Activated B cell treated with CpG ODN at 0.5 μM for 24 hours (primary cell): ENCODE data around the gene PRR7. TPM values are rescaled to one million over a fixed set of nuclear protein-coding genes. Genes with fewer than 3 reads are reported as not detected.
A peak's percentile ranks its signal among the peaks of the same experiment; 100 is the strongest.

ENCODE experiments used
- ATAC-seq: fragments of 200-7000 bp; cut with Tn5 transposase; one replicate; pipeline ENCODE4 v1.10.0; 2021; ENCODE audit warnings: low read depth, mild to moderate bottlenecking, moderate library complexity
- CTCF ChIA-PET: fragments of 350-600 bp; sonication (Branson Sonifier 250); formaldehyde crosslinking; loops from one replicate; lab custom pipeline; 2021; ENCODE audit warnings: antibody characterized with exemption; lab: Charles Lee
- POLR2A ChIA-PET: fragments of 350-600 bp; sonication (Branson Sonifier 250); formaldehyde crosslinking; loops from one replicate; lab custom pipeline; 2021; ENCODE audit warnings: antibody characterized with exemption; lab: Charles Lee
- DNase-seq: peaks from one replicate; pipeline ENCODE4 v3.0.0; 2022
- H3K27ac Mint-ChIP-seq: one replicate; pipeline ENCODE4 v1.8.0; 2020; ENCODE audit warnings: mixed read lengths
- H3K27me3 Mint-ChIP-seq: one replicate; pipeline ENCODE4 v1.8.0; 2021; ENCODE audit warnings: mixed read lengths
- H3K36me3 Mint-ChIP-seq: one replicate; pipeline ENCODE4 v1.8.0; 2021; ENCODE audit warnings: low read depth, mixed read lengths
- H3K4me1 Mint-ChIP-seq: one replicate; pipeline ENCODE4 v1.8.0; 2021; ENCODE audit warnings: mixed read lengths
- H3K4me3 Mint-ChIP-seq: one replicate; pipeline ENCODE4 v1.8.0; 2020; ENCODE audit warnings: mild to moderate bottlenecking, mixed read lengths
- H3K9me3 Mint-ChIP-seq: one replicate; pipeline ENCODE4 v1.8.0; 2020; ENCODE audit warnings: mixed read lengths
- intact Hi-C: fragments of 100-400 bp; cut with micrococcal nuclease; formaldehyde crosslinking; loops from one replicate; pipeline ENCODE4 v1.15.1; 2024
- total RNA-seq: library from RNA; stranded (reverse); gene quantifications from 2 replicates; pipeline ENCODE4 v1.2.3, GENCODE V29; 2022
- TF ChIP-seq, protein P1 (sequence below): fragments of 200-600 bp; IDR thresholded peaks from one replicate; pipeline ENCODE4 v1.8.0; 2022; ENCODE audit warnings: antibody characterized with exemption, mild to moderate bottlenecking

PRR7 gene
- total RNA-seq, 1 donor from 2014 or later, result 3.2 TPM

DNA sequence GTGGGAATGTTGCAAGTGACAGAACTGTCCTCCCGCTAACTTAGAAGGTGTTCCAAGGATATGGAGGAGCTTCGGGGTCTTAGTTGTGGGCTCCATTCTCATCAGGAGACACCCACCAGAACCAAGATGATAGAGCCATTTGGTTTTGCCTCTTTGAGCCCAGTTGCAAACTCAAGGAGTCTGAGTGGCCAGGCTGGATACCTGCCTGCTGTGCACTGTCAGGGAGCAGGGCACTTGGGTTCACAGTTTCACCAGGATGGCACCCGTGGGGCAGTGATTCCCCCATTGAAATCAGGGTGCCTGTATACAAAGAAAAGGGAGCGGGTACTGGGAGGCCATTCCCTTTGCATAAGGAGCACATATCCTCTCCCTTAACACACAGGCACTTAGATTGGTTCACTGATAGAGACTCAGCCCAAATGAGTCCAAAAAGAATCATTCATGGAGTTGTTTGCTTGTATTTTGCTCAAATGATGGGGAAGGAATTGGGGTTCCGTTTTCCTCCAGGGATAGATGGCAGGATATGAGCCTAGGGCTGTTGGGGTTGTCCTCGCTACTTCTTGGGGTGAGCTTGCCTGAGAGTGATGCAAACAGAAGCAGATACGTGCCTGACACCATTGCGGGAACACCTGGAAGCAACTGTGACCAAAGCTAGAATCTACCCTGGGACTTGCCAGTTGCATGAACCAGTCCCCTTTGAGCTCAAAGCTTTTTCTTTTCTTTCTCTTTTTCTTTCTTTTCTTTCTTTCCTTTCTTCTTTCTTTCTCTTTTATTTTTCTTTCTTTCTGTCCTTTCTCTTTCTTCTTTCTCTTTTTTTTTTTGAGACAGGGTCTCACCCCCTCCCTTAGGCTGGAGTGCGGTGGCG, 1.3 kb upstream of the PRR7 start:
- peaks cover 24% of the 10 kb centered on the region for H3K36me3 Mint-ChIP-seq

DNA sequence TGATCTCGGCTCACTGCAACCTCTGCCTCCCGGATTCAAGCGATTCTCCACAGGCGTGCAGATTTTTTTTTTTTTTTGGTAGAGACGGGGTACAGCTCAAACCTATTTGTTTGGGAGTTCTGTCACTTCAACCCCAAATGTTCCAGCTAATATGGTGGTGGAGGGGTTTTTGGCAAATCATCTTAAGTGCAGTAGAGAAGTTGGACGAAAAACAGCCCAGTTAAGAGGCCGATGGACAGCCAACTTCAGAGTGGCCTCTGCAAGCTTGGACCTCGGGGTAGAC, 756 bp upstream of the PRR7 start:
- ATAC-seq (no peak), DNase-seq (no peak)
- Mint-ChIP-seq H3K27ac (peak overlapping the region; percentile 86), H3K9me3 (no peaks in the 10 kb centered on the region), H3K4me3 (peak overlapping the region; percentile 75), H3K4me1 (peaks cover 41% of the 10 kb centered on the region), H3K27me3 (no peaks in the 10 kb centered on the region), H3K36me3 (peaks cover 20% of the 10 kb centered on the region)
- intact Hi-C loops, result loop anchor here (1.0 to 2.0 kb wide), 3 partner anchors 15 to 41 kb away; partner anchors contain the start of gene GRK6
- POLR2A ChIA-PET, result interaction anchor here (1.5 to 11.5 kb wide), 4 partner anchors 9 to 53 kb away, joined by 5 to 296 read pairs (median 42); partner anchors contain the start of gene GRK6
- CTCF ChIA-PET, result interaction anchor here (1.0 to 13.5 kb wide), 5 partner anchors 15 to 136 kb away, joined by 3 to 293 read pairs (median 7); partner anchors contain the start of gene PFN3
- TF ChIP-seq, protein P1, sequence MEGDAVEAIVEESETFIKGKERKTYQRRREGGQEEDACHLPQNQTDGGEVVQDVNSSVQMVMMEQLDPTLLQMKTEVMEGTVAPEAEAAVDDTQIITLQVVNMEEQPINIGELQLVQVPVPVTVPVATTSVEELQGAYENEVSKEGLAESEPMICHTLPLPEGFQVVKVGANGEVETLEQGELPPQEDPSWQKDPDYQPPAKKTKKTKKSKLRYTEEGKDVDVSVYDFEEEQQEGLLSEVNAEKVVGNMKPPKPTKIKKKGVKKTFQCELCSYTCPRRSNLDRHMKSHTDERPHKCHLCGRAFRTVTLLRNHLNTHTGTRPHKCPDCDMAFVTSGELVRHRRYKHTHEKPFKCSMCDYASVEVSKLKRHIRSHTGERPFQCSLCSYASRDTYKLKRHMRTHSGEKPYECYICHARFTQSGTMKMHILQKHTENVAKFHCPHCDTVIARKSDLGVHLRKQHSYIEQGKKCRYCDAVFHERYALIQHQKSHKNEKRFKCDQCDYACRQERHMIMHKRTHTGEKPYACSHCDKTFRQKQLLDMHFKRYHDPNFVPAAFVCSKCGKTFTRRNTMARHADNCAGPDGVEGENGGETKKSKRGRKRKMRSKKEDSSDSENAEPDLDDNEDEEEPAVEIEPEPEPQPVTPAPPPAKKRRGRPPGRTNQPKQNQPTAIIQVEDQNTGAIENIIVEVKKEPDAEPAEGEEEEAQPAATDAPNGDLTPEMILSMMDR, result no peak

More for the DNA sequence above, 1.3 kb upstream of the PRR7 start:
- DNase-seq (no peak), ATAC-seq (no peak)
- Mint-ChIP-seq H3K4me1 (peaks cover 41% of the 10 kb centered on the region), H3K9me3 (no peaks in the 10 kb centered on the region), H3K27ac (peak overlapping the region; percentile 86), H3K4me3 (peak overlapping the region; percentile 75), H3K27me3 (no peaks in the 10 kb centered on the region)
- ChIA-PET POLR2A (interaction anchor here (0.7 to 11.5 kb wide), 6 partner anchors 9 to 52 kb away, joined by 3 to 296 read pairs (median 12); partner anchors contain the start of gene GRK6), CTCF (interaction anchor here (0.6 to 13.5 kb wide), 8 partner anchors 9 to 135 kb away, joined by 3 to 293 read pairs (median 4); partner anchors contain the start of gene PFN3)
- intact Hi-C loops, result no loop called here
- TF ChIP-seq, protein P1, result no peak

DNA sequence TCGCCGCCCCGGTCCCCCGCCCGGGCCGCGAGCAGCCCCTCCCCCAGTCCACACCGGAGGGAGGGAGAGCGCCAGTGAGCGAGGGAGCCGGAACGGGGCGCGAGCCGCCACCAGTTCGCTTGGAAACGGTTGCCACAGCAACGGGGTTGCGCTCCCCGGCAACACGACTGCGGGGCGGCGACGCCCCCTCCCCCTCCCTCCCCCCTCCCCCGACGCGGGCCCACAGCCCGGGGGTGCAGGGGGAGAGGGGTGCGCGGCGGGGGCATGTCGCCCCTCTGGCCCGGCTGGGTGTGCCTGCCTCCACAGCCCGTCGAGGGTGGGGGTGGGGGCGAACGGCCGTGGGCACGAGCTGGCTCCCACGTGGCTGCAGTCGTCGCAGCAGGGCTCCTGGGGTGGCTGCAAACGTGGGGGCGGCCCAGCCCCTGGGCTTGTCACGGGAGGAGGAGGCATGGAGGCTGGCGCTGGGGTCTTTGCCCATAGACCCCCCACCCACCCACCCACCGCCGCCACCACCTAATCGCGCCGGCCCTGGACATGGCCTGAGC, 524 bp downstream of the PRR7 start:
- H3K4me1 Mint-ChIP-seq, result peaks cover 44% of the 10 kb centered on the region
- intact Hi-C loops, result loop anchor here (2.0 kb wide), 1 partner anchor 42 kb away; no protein-coding TSS in a partner anchor

DNA sequence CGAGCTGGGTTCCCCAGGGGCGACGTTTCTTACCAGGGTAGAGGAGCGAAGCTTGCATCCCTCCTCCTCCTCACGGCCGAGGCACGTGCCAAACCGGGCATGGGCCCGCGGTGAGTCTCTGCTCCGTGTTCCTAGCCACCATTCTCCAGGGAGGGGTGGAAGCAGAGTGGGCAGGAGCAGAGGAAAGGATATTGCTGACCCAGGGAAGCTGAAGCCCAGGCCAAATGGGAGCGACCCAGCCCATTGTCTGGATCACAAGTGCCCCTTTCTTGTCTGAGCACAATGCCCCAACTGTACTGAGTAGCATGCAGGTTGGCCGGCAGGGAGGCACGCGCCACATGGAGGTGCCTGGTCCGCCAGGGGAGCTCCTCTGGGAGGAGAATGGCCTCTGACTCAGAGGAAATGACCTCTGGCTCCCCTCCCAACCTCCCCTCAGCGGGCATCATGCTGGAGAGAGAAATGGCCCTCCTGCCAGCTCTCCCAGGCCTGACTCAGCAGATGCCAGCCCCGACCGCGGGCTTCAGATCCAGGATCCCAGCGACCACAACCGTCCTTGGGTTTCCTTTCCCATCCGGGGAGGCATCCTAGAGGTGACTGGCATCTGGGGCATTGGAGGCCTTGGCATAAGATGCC, 1.1 kb downstream of the PRR7 start:
- intact Hi-C loops, result loop anchor here (2.0 kb wide), 1 partner anchor 43 kb away; no protein-coding TSS in a partner anchor
- Mint-ChIP-seq H3K4me3 (peak overlapping the region; percentile 65), H3K27ac (peak overlapping the region; percentile 18), H3K27me3 (no peaks in the 10 kb centered on the region), H3K36me3 (peaks cover 4% of the 10 kb centered on the region), H3K9me3 (no peaks in the 10 kb centered on the region), H3K4me1 (peaks cover 45% of the 10 kb centered on the region)
- TF ChIP-seq, protein P1, result no peak
- ChIA-PET CTCF (interaction anchor here (1.6 to 13.5 kb wide), 2 partner anchors 16 to 44 kb away, joined by 4 to 293 read pairs; partner anchors contain the start of gene PFN3), POLR2A (interaction anchor here (0.6 to 11.5 kb wide), 9 partner anchors 7 to 75 kb away, joined by 3 to 296 read pairs (median 5); partner anchors contain the start of gene GRK6)
- no peak for DNase-seq
- no peak for ATAC-seq

More for the DNA sequence above, 524 bp downstream of the PRR7 start:
- no peak for DNase-seq
- TF ChIP-seq, protein P1, result no peak
- Mint-ChIP-seq H3K27me3 (no peaks in the 10 kb centered on the region), H3K9me3 (no peaks in the 10 kb centered on the region), H3K4me3 (peak overlapping the region; percentile 65), H3K36me3 (peaks cover 10% of the 10 kb centered on the region), H3K27ac (no peak overlapping the region)
- POLR2A ChIA-PET, result interaction anchor here (0.5 to 11.5 kb wide), 7 partner anchors 8 to 60 kb away, joined by 3 to 296 read pairs (median 6); partner anchors contain the start of gene GRK6
- CTCF ChIA-PET, result interaction anchor here (1.6 to 13.5 kb wide), 3 partner anchors 16 to 44 kb away, joined by 4 to 293 read pairs (median 29); partner anchors contain the start of gene PFN3
- ATAC-seq, result peak; percentile 9
